Endothelial cell of umbilical vein (primary cell): ENCODE data around the gene CEACAM21. TPM values are rescaled to one million over a fixed set of nuclear protein-coding genes. Genes with fewer than 3 reads are reported as not detected.

Experiments
- BruUV-seq: library from RNA; stranded (reverse); fragments of 400-500 nt; replicated peaks from 2 replicates; lab custom pipeline; 2021; lab: Mats Ljungman, UMichigan
- CTCF ChIA-PET: fragments of 300-600, 350-600 bp; sonication (Branson Sonifier 250); formaldehyde crosslinking; loops from one replicate; lab custom pipeline; 2021; ENCODE audit warnings: antibody characterized with exemption, inconsistent platforms; lab: Charles Lee
- POLR2A ChIA-PET: fragments of 300-600, 350-600 bp; sonication (Branson Sonifier 250); formaldehyde crosslinking; loops from one replicate; lab custom pipeline; 2021; ENCODE audit warnings: antibody characterized with exemption, inconsistent platforms; lab: Charles Lee
- DNase-seq: peaks from one replicate; pipeline ENCODE4 v3.0.0-alpha.2; 2011; ENCODE audit warnings: low read depth, low spot score
- FAIRE-seq: peaks from 2 replicates; lab custom pipeline; 2011; peaks lifted over from hg19 to GRCh38; lab: Jason Lieb, UNC
- H2AFZ ChIP-seq: 2 replicates; pipeline ENCODE4 v1.6.0; 2012; ENCODE audit warnings: low read depth, low read length, control low read depth, inconsistent platforms
- H3K27ac ChIP-seq: 2 replicates; pipeline ENCODE4 v1.5.1; 2011; ENCODE audit warnings: low read depth, mild to moderate bottlenecking, control low read depth, low read length, moderate library complexity; ENCODE audit not compliant: insufficient read depth
- H3K27me3 ChIP-seq, 2 experiments: 2 replicates each; pipeline versions ENCODE4 v1.6.0 to v1.6.1; 2011; ENCODE audit warnings: low read length in 2 of 2, mixed read lengths in 1 of 2; ENCODE audit not compliant: control insufficient read depth in 2 of 2, insufficient read depth in 2 of 2
- H3K36me3 ChIP-seq, 2 experiments: 2 replicates in 1 of 2; 3 replicates in 1 of 2; pipeline ENCODE4 v1.5.1; 2011; ENCODE audit warnings: low read length in 2 of 2, mild to moderate bottlenecking in 1 of 2, moderate library complexity in 1 of 2; ENCODE audit not compliant: control insufficient read depth in 2 of 2, insufficient read depth in 2 of 2; ENCODE audit errors: extremely low read depth in 1 of 2
- H3K4me1 ChIP-seq: 3 replicates; pipeline ENCODE4 v1.5.1; 2011; ENCODE audit warnings: mild to moderate bottlenecking, low read length; ENCODE audit not compliant: control insufficient read depth, insufficient read depth; ENCODE audit errors: extremely low read depth
- H3K4me2 ChIP-seq: 2 replicates; pipeline ENCODE4 v1.6.1; 2011; ENCODE audit warnings: low read length, control low read depth, mixed read lengths; ENCODE audit not compliant: insufficient read depth
- H3K4me3 ChIP-seq, 3 experiments: fragments of 200-600 bp in 1 of 3; sonication (generic), shearing (Covaris generic) in 1 of 3; replicated peaks in 1 of 3; 2 replicates each; pipeline ENCODE4 v1.5.1; 2011 to 2016; ENCODE audit warnings: control low read depth in 3 of 3, low read length in 3 of 3, mild to moderate bottlenecking in 2 of 3, inconsistent platforms in 1 of 3, low read depth in 1 of 3, moderate library complexity in 1 of 3; ENCODE audit not compliant: insufficient read depth in 1 of 3
- H3K79me2 ChIP-seq: 2 replicates; pipeline ENCODE4 v1.6.0; 2012; ENCODE audit warnings: low read length, inconsistent platforms; ENCODE audit not compliant: control insufficient read depth, insufficient read depth
- H3K9ac ChIP-seq: replicated peaks from 2 replicates; pipeline ENCODE3; 2011; ENCODE audit warnings: low read length, control low read depth; ENCODE audit not compliant: insufficient read depth; ENCODE audit errors: extremely low read depth
- H3K9me1 ChIP-seq: replicated peaks from 3 replicates; pipeline ENCODE4 v1.6.0; 2011; ENCODE audit warnings: mild to moderate bottlenecking, low read length; ENCODE audit not compliant: control insufficient read depth, insufficient read depth; ENCODE audit errors: extremely low read depth
- H3K9me3 ChIP-seq: replicated peaks from 2 replicates; pipeline ENCODE4 v1.5.1; 2012; ENCODE audit warnings: low read length, inconsistent platforms; ENCODE audit not compliant: control insufficient read depth, insufficient read depth
- H4K20me1 ChIP-seq: replicated peaks from 2 replicates; pipeline ENCODE3; 2011; ENCODE audit warnings: mild to moderate bottlenecking, low read length; ENCODE audit not compliant: control insufficient read depth, insufficient read depth; ENCODE audit errors: extremely low read depth
- CTCF ChIP-seq, 2 donors: IDR thresholded peaks; 1 replicate in 1 of 2; 2 replicates in 1 of 2; pipeline ENCODE4 v1.5.1; 2011; ENCODE audit warnings: low read length in 2 of 2, mild to moderate bottlenecking in 2 of 2, moderate library complexity in 2 of 2, control low read depth in 1 of 2, inconsistent platforms in 1 of 2, low read depth in 1 of 2; ENCODE audit not compliant: insufficient read depth in 1 of 2; ENCODE audit errors: extremely low read depth in 1 of 2
- EZH2 ChIP-seq: IDR thresholded peaks from 2 replicates; pipeline ENCODE4 v1.6.1; 2012; ENCODE audit warnings: borderline replicate concordance, low read depth, mild to moderate bottlenecking, moderate library complexity, low read length, inconsistent platforms; ENCODE audit not compliant: severe bottlenecking
- FOS ChIP-seq: IDR thresholded peaks from 2 replicates; pipeline ENCODE4 v1.6.1; 2011; ENCODE audit warnings: mild to moderate bottlenecking, low read length, moderate library complexity, borderline replicate concordance; ENCODE audit not compliant: insufficient read depth
- GATA2 ChIP-seq: IDR thresholded peaks from 2 replicates; pipeline ENCODE4 v1.7.0; 2011; ENCODE audit warnings: low read depth, mild to moderate bottlenecking, moderate library complexity, mixed read lengths, low read length; ENCODE audit not compliant: insufficient read length, insufficient read depth
- JUN ChIP-seq: IDR thresholded peaks from 2 replicates; pipeline ENCODE4 v1.6.1; 2011; ENCODE audit warnings: borderline replicate concordance, low read depth; ENCODE audit not compliant: insufficient read length, insufficient read depth
- MAX ChIP-seq: IDR thresholded peaks from 2 replicates; pipeline ENCODE4 v1.6.1; 2011; ENCODE audit not compliant: insufficient read depth, insufficient read length
- MYC ChIP-seq: IDR thresholded peaks from one replicate; pipeline ENCODE4 v1.6.1; 2011; ENCODE audit warnings: mild to moderate bottlenecking, low read depth, low read length
- POLR2A ChIP-seq: IDR thresholded peaks from 2 replicates; pipeline ENCODE4 v1.6.1; 2012; ENCODE audit warnings: low read depth, mild to moderate bottlenecking, control low read depth, low read length
- POLR2AphosphoS5 ChIP-seq: IDR thresholded peaks from 2 replicates; pipeline ENCODE4 v1.6.1; 2012; ENCODE audit warnings: low read depth, mild to moderate bottlenecking, control low read depth, low read length, moderate library complexity; ENCODE audit not compliant: insufficient read depth
- dilution Hi-C: fragments of 300-500 bp; cut with MboI; formaldehyde crosslinking; loops from one replicate; pipeline ENCODE4 v1.15.0; 2019; ENCODE audit warnings: low sequenced_read_pairs; ENCODE audit not compliant: extremely low pct_ligation_motif_present
- intact Hi-C: fragments of 100-400 bp; cut with micrococcal nuclease; formaldehyde crosslinking; loops from one replicate; pipeline ENCODE4 v1.10.0; 2022
- polyA plus RNA-seq, 4 experiments: library from polyadenylated mRNA; depleted of rRNA in 3 of 4; stranded (reverse) in 3 of 4; unstranded in 1 of 4; fragments of >200 nt; gene quantifications; 2 replicates each; pipeline versions ENCODE4 v1.2.1 to v1.2.3, GENCODE V29; 2011 to 2012; ENCODE audit warnings: missing spikeins in 1 of 4
- total RNA-seq: library from RNA; stranded (reverse); gene quantifications from 2 replicates; pipeline ENCODE4 v1.2.3, GENCODE V29; 2021

The CEACAM21 gene
- total and polyA plus RNA-seq, 2 donors (not counting 3 experiments of a cell fraction or from before 2014, with no cell fraction given), result 0.81 to 1.7 TPM

GRCh38 chr19:41624937-41625336, 49.0 kb downstream of the CEACAM21 start:
- CTCF ChIA-PET, result no interaction called here
- FAIRE-seq, result no peak
- POLR2A ChIA-PET, result no interaction called here

GRCh38 chr19:41626278-41626677, 50.3 kb downstream of the CEACAM21 start:
- DNase-seq (no peak), FAIRE-seq (no peak)
- no peak overlapping the region for H3K4me3 ChIP-seq
- no peaks in the 10 kb centered on the region for H4K20me1 ChIP-seq
- H3K9me1 ChIP-seq, result no peaks in the 10 kb centered on the region
- ChIA-PET CTCF (no interaction called here), POLR2A (no interaction called here)
- H2AFZ ChIP-seq, result no peak overlapping the region
- no TSS peak for BruUV-seq
- TF ChIP-seq MAX, result no peak
- TF ChIP-seq GATA2, result no peak
- no peak for TF ChIP-seq JUN
- no peak for TF ChIP-seq POLR2AphosphoS5
- no peak for TF ChIP-seq POLR2A
- no peak for TF ChIP-seq MYC
- no peak for TF ChIP-seq EZH2
- TF ChIP-seq FOS, result no peak
- TF ChIP-seq CTCF (IDR thresholded peaks at IDR 0.05; ENCODE audit: extremely low read depth in 1 of 2, insufficient read depth in 1 of 2, low read depth in 1 of 2, low read length in 2 of 2), result no peak
- no peak overlapping the region for H3K27ac ChIP-seq
- peaks cover 2% of the 10 kb centered on the region for H3K9me3 ChIP-seq
- intact Hi-C loops, result no loop called here
- H3K27me3 ChIP-seq, result peaks cover 0 to 2% of the 10 kb centered on the region in 2 experiments
- no peaks in the 10 kb centered on the region for H3K79me2 ChIP-seq
- dilution Hi-C loops, result no loop called here
- no peaks in the 10 kb centered on the region for H3K36me3 ChIP-seq
- no peak overlapping the region for H3K4me2 ChIP-seq
- no peaks in the 10 kb centered on the region for H3K4me1 ChIP-seq
- no peak overlapping the region for H3K9ac ChIP-seq

More at GRCh38 chr19:41624937-41625336, 49.0 kb downstream of the CEACAM21 start:
- H3K27ac ChIP-seq, result no peak overlapping the region
- no peak overlapping the region for H3K4me2 ChIP-seq
- H3K4me3 ChIP-seq, result no peak overlapping the region
- H3K27me3 ChIP-seq, result peaks cover 0 to 2% of the 10 kb centered on the region in 2 experiments
- TF ChIP-seq FOS (no peak), GATA2 (no peak), MYC (no peak)
- dilution Hi-C loops (no loop called here), intact Hi-C loops (no loop called here)
- no TSS peak for BruUV-seq
- no peaks in the 10 kb centered on the region for H3K79me2 ChIP-seq
- H3K9me1 ChIP-seq, result no peaks in the 10 kb centered on the region
- H4K20me1 ChIP-seq, result no peaks in the 10 kb centered on the region
- no peaks in the 10 kb centered on the region for H3K36me3 ChIP-seq
- H3K9me3 ChIP-seq, result no peaks in the 10 kb centered on the region
- DNase-seq, result no peak
- no peak overlapping the region for H3K9ac ChIP-seq
- no peaks in the 10 kb centered on the region for H3K4me1 ChIP-seq
- H2AFZ ChIP-seq, result no peak overlapping the region
